SK-N-SH treated with all-trans-retinoic acid at 6 μM for 48 hours (cell line): ENCODE measurements around the gene C2CD4B.
A peak's percentile ranks its signal among the peaks of the same experiment; 100 is the strongest.

Experiments used
- ATAC-seq: fragments of 200-7000 bp; cut with Tn5 transposase; 3 replicates; pipeline ENCODE4 v1.9.1; 2020; ENCODE audit warnings: mild to moderate bottlenecking, moderate library complexity
- ARNTL ChIP-seq: fragments of 450-650 bp; formaldehyde crosslinking; IDR thresholded peaks from 2 replicates; pipeline ENCODE4 v1.5.0; 2020; ENCODE audit warnings: low read depth, mild to moderate bottlenecking, moderate library complexity, borderline replicate concordance
- BACH2 ChIP-seq: fragments of 250-450 bp; sonication (Bioruptor Pico); IDR thresholded peaks from 2 replicates; pipeline ENCODE4 v1.9.0; 2021; ENCODE audit warnings: mild to moderate bottlenecking, borderline replicate concordance
- CREB5 ChIP-seq: fragments of 250-450 bp; sonication (Bioruptor Pico); IDR thresholded peaks from 2 replicates; pipeline ENCODE4 v1.5.1; 2020; ENCODE audit warnings: low read depth, mild to moderate bottlenecking, moderate library complexity
- CSDC2 ChIP-seq: fragments of 250-450 bp; sonication (Bioruptor Pico); IDR thresholded peaks from 2 replicates; pipeline ENCODE4 v1.5.0; 2020; ENCODE audit warnings: mild to moderate bottlenecking, moderate library complexity
- ESRRG ChIP-seq: fragments of 250-450 bp; sonication (Bioruptor Pico); IDR thresholded peaks from 2 replicates; pipeline ENCODE4 v1.6.1; 2021; ENCODE audit warnings: mild to moderate bottlenecking
- GLIS3 ChIP-seq: fragments of 250-450 bp; sonication (Bioruptor Pico); IDR thresholded peaks from 2 replicates; pipeline ENCODE4 v1.5.0; 2020; ENCODE audit warnings: mild to moderate bottlenecking, moderate library complexity
- ISL1 ChIP-seq: fragments of 250-450 bp; sonication (Bioruptor Pico); IDR thresholded peaks from 2 replicates; pipeline ENCODE4 v2.1.2; 2022; ENCODE audit warnings: mild to moderate bottlenecking, moderate library complexity
- OSR1 ChIP-seq: fragments of 250-450 bp; sonication (Bioruptor Pico); IDR thresholded peaks from 2 replicates; pipeline ENCODE4 v1.8.0; 2022; ENCODE audit warnings: moderate library complexity, mild to moderate bottlenecking, inconsistent platforms
- PPARA ChIP-seq: fragments of 250-450 bp; sonication (Bioruptor Pico); IDR thresholded peaks from 2 replicates; pipeline ENCODE4 v1.5.0; 2020; ENCODE audit warnings: mild to moderate bottlenecking, borderline replicate concordance
- RARB ChIP-seq: fragments of 250-450 bp; sonication (Bioruptor Pico); IDR thresholded peaks from 2 replicates; pipeline ENCODE4 v1.8.0; 2021; ENCODE audit warnings: mild to moderate bottlenecking, moderate library complexity
- SNAI2 ChIP-seq: fragments of 250-450 bp; sonication (Bioruptor Pico); IDR thresholded peaks from 2 replicates; pipeline ENCODE4 v1.5.0; 2020; ENCODE audit warnings: mild to moderate bottlenecking, moderate library complexity
- TCF4 ChIP-seq: fragments of 250-450 bp; sonication (Bioruptor Pico); IDR thresholded peaks from 2 replicates; pipeline ENCODE4 v1.8.0; 2021; ENCODE audit warnings: mild to moderate bottlenecking, moderate library complexity, borderline replicate concordance
- TOX ChIP-seq: fragments of 250-450 bp; sonication (Bioruptor Pico); IDR thresholded peaks from 2 replicates; pipeline ENCODE4 v1.8.0; 2021; ENCODE audit warnings: mild to moderate bottlenecking, moderate library complexity, borderline replicate concordance
- ZC3H10 ChIP-seq: fragments of 250-450 bp; sonication (Bioruptor Pico); IDR thresholded peaks from 2 replicates; pipeline ENCODE4 v1.5.1; 2021; ENCODE audit warnings: mild to moderate bottlenecking, moderate library complexity
- ZFP3 ChIP-seq: fragments of 250-450 bp; sonication (Bioruptor Pico); IDR thresholded peaks from 2 replicates; pipeline ENCODE4 v1.5.0; 2020; ENCODE audit warnings: mild to moderate bottlenecking, moderate library complexity
- ZFP30 ChIP-seq: fragments of 450-650 bp; formaldehyde crosslinking; IDR thresholded peaks from 2 replicates; pipeline ENCODE4 v1.5.0; 2022; ENCODE audit warnings: mild to moderate bottlenecking, moderate library complexity
- ZNF565 ChIP-seq: fragments of 450-650 bp; formaldehyde crosslinking; conservative IDR thresholded peaks from 2 replicates; pipeline ENCODE4 v1.5.0; 2020; ENCODE audit warnings: low read depth, mild to moderate bottlenecking, moderate library complexity
- ZNF70 ChIP-seq: fragments of 450-650 bp; formaldehyde crosslinking; IDR thresholded peaks from 2 replicates; pipeline ENCODE4 v1.5.0; 2020; ENCODE audit warnings: mild to moderate bottlenecking, moderate library complexity
- TF ChIP-seq, protein P1 (sequence below): fragments of 250-450 bp; sonication (Bioruptor Pico); IDR thresholded peaks from 2 replicates; pipeline ENCODE4 v1.8.0; 2020; ENCODE audit warnings: mild to moderate bottlenecking, moderate library complexity, borderline replicate concordance
- TF ChIP-seq, protein P2 (sequence below): fragments of 250-450 bp; sonication (Bioruptor Pico); IDR thresholded peaks from 2 replicates; pipeline ENCODE4 v1.5.1; 2021; ENCODE audit warnings: mild to moderate bottlenecking, moderate library complexity
- TF ChIP-seq, protein P3 (sequence below): fragments of 250-450 bp; sonication (Bioruptor Pico); IDR thresholded peaks from 2 replicates; pipeline ENCODE4 v1.5.0; 2020; ENCODE audit warnings: mild to moderate bottlenecking, moderate library complexity

The C2CD4B gene

DNA sequence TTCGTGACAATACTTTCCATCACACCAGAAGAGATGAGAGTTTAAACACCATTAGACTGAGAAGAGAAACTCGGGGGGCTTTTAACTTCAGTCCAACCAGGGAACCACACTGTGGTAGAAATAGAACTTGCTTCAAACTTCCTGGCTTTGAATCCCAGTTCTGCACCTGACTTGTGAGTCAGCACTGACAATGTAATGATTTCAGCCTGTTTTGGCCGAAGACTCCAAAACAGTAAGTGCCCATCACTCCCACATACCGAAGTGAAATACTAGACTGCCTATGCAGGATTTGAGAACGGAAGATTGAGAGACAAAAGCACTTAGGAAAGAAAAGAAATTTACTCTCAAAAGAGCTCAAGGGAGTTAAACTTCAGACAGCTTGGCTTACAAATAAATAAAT is 27.0 kb downstream of the C2CD4B start:
- ATAC-seq: peak; percentile 91
- TF ChIP-seq ZFP3 (CRISPR knock-in tag) (no peak), ZFP30 (CRISPR knock-in tag) (no peak), SNAI2 (CRISPR knock-in tag) (no peak), CREB5 (CRISPR knock-in tag) (no peak), CSDC2 (CRISPR knock-in tag) (no peak), GLIS3 (CRISPR knock-in tag) (no peak), ESRRG (CRISPR knock-in tag) (no peak), ZNF565 (CRISPR knock-in tag) (no peak), ZNF70 (CRISPR knock-in tag) (no peak), ZC3H10 (no peak), BACH2 (CRISPR knock-in tag) (no peak), ISL1 (no peak), RARB (no peak), PPARA (no peak), TOX (no peak)
- TF ChIP-seq, protein P1, sequence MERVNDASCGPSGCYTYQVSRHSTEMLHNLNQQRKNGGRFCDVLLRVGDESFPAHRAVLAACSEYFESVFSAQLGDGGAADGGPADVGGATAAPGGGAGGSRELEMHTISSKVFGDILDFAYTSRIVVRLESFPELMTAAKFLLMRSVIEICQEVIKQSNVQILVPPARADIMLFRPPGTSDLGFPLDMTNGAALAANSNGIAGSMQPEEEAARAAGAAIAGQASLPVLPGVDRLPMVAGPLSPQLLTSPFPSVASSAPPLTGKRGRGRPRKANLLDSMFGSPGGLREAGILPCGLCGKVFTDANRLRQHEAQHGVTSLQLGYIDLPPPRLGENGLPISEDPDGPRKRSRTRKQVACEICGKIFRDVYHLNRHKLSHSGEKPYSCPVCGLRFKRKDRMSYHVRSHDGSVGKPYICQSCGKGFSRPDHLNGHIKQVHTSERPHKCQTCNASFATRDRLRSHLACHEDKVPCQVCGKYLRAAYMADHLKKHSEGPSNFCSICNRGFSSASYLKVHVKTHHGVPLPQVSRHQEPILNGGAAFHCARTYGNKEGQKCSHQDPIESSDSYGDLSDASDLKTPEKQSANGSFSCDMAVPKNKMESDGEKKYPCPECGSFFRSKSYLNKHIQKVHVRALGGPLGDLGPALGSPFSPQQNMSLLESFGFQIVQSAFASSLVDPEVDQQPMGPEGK: no peak
- TF ChIP-seq, protein P2, sequence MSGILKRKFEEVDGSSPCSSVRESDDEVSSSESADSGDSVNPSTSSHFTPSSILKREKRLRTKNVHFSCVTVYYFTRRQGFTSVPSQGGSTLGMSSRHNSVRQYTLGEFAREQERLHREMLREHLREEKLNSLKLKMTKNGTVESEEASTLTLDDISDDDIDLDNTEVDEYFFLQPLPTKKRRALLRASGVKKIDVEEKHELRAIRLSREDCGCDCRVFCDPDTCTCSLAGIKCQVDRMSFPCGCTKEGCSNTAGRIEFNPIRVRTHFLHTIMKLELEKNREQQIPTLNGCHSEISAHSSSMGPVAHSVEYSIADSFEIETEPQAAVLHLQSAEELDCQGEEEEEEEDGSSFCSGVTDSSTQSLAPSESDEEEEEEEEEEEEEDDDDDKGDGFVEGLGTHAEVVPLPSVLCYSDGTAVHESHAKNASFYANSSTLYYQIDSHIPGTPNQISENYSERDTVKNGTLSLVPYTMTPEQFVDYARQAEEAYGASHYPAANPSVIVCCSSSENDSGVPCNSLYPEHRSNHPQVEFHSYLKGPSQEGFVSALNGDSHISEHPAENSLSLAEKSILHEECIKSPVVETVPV (CRISPR knock-in tag): no peak
- TF ChIP-seq, protein P3, sequence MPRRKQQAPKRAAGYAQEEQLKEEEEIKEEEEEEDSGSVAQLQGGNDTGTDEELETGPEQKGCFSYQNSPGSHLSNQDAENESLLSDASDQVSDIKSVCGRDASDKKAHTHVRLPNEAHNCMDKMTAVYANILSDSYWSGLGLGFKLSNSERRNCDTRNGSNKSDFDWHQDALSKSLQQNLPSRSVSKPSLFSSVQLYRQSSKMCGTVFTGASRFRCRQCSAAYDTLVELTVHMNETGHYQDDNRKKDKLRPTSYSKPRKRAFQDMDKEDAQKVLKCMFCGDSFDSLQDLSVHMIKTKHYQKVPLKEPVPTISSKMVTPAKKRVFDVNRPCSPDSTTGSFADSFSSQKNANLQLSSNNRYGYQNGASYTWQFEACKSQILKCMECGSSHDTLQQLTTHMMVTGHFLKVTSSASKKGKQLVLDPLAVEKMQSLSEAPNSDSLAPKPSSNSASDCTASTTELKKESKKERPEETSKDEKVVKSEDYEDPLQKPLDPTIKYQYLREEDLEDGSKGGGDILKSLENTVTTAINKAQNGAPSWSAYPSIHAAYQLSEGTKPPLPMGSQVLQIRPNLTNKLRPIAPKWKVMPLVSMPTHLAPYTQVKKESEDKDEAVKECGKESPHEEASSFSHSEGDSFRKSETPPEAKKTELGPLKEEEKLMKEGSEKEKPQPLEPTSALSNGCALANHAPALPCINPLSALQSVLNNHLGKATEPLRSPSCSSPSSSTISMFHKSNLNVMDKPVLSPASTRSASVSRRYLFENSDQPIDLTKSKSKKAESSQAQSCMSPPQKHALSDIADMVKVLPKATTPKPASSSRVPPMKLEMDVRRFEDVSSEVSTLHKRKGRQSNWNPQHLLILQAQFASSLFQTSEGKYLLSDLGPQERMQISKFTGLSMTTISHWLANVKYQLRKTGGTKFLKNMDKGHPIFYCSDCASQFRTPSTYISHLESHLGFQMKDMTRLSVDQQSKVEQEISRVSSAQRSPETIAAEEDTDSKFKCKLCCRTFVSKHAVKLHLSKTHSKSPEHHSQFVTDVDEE: no peak

DNA sequence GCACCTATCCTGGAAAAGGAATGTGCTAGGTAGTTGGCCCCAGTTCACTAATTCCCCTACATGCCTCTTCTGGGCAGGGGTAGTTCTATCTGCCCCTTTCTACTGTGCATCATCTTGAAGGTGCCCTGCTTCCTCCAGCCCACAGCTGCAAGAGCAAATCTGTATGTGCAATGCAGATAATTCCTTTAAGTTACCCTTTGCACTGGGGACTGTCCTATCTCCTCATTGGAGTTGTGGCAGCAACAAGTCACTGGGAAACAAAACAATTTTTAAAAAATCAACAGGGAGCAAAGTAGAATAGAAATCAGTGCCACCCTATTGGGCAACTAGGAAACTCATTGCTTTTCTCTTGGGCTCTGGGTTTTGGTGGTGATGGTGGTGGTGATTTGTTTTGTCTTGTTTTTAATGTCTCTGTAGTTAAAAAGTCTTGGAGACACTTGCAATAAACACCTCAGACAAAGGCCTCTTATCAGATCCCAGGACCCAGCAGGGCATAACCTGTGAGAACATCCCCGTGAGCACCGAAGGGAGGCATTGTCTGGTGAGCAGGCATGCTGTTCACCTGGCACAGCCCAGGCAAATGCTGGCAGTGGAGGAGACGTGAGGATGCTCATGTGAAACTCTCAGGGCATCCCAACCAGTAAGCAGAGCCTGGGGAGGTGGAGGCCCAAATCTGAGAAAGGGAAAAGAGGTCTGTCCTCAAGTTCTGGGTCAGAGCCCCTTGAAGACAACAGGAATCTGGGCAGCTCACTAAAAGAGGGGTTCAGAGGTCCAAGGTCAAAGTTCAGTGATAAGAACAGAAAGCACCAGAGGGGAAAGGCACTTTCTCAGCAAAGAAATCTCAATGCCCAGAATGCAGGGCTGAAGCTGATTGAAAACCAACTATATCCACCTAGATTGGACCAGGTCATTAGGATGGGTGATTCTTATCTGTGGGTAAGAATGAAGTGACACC is 27.9 kb downstream of the C2CD4B start:
- ATAC-seq: no peak
- TF ChIP-seq TCF4 (CRISPR knock-in tag) (no peak), GLIS3 (CRISPR knock-in tag) (no peak), ZNF565 (CRISPR knock-in tag) (no peak), PPARA (no peak), SNAI2 (CRISPR knock-in tag) (no peak), OSR1 (CRISPR knock-in tag) (no peak), ESRRG (CRISPR knock-in tag) (no peak), ARNTL (CRISPR knock-in tag) (no peak), BACH2 (CRISPR knock-in tag) (no peak), CSDC2 (CRISPR knock-in tag) (no peak)
- TF ChIP-seq, protein P2 (CRISPR knock-in tag): no peak
